ENCODE results near the gene FGFR3.

GRCh38 chr4:1831331-1831730 is 38.2 kb downstream of the FGFR3 start:
- TF ChIP-seq GABPA (IDR thresholded peaks at IDR 0.05; ENCODE audit: low read depth), result no peak
- no peak for TF ChIP-seq TEAD4 (IDR thresholded peaks at IDR 0.05; ENCODE audit: borderline replicate concordance, insufficient read depth)
- no peak for TF ChIP-seq FOXJ3 (CRISPR knock-in tag; IDR thresholded peaks at IDR 0.05)
- TF ChIP-seq CTCF (IDR thresholded peaks at IDR 0.05), result no peak
- TF ChIP-seq JUND (IDR thresholded peaks at IDR 0.05), result no peak
- no peak for TF ChIP-seq REST (IDR thresholded peaks at IDR 0.05; ENCODE audit: low read depth, low read length)
- no peak for TF ChIP-seq ZBTB33 (IDR thresholded peaks at IDR 0.05; ENCODE audit: borderline replicate concordance, low read depth)

All from SK-N-SH (cell line).